Panc1 (cell line): ENCODE results near the gene MCM5.

Experiments
- CTCF ChIP-seq: fragments of 450-650 bp; IDR thresholded peaks from 2 replicates; pipeline ENCODE4 v1.5.1; 2017; ENCODE audit warnings: mild to moderate bottlenecking
- POLR2AphosphoS5 ChIP-seq: IDR thresholded peaks from 2 replicates; pipeline ENCODE4 v1.6.1; 2012; ENCODE audit warnings: mild to moderate bottlenecking, low read depth, low read length, moderate library complexity

GRCh38 chr22:35378621-35379020 lies 21.3 kb upstream of the MCM5 start:
- TF ChIP-seq CTCF (no peak), POLR2AphosphoS5 (no peak)
